Kidney (tissue), 14 donors: ENCODE measurements around the gene JMJD1C. TPM values are rescaled to one million over a fixed set of nuclear protein-coding genes. Genes with fewer than 3 reads are reported as not detected.

Experiments
- DNase-seq, 5 donors: peaks; one replicate each; pipeline ENCODE4 v3.0.0-alpha.2; 2013 to 2020
- FAIRE-seq: peaks from 2 replicates; lab custom pipeline; 2012; peaks lifted over from hg19 to GRCh38; lab: Jason Lieb, UNC
- H3K27ac ChIP-seq, 2 donors: one replicate each; pipeline ENCODE4 v1.7.0; 2013; ENCODE audit warnings: low read depth in 2 of 2, low read length in 2 of 2, inconsistent platforms in 1 of 2
- H3K27me3 ChIP-seq: one replicate; pipeline ENCODE4 v1.7.1; 2013; ENCODE audit warnings: low read length, inconsistent platforms; ENCODE audit not compliant: control insufficient read depth, insufficient read depth
- H3K36me3 ChIP-seq, 3 donors: one replicate each; pipeline versions ENCODE4 v1.7.0 to v1.7.1; 2013; ENCODE audit warnings: low read length in 3 of 3, control low read depth in 1 of 3, inconsistent platforms in 1 of 3; ENCODE audit not compliant: insufficient read depth in 3 of 3, control insufficient read depth in 2 of 3
- H3K4me1 ChIP-seq, 3 donors: one replicate each; pipeline versions ENCODE4 v1.7.0 to v1.7.1; 2013; ENCODE audit warnings: low read length in 3 of 3, inconsistent platforms in 1 of 3, low read depth in 1 of 3; ENCODE audit not compliant: control insufficient read depth in 2 of 3, insufficient read depth in 2 of 3
- H3K4me3 ChIP-seq, 3 donors: one replicate each; pipeline versions ENCODE4 v1.7.0 to v1.8.1; 2013; ENCODE audit warnings: low read length in 3 of 3, control low read depth in 1 of 3, inconsistent platforms in 1 of 3
- H3K9ac ChIP-seq, 3 donors: one replicate each; pipeline versions ENCODE4 v1.7.0 to v1.7.1; 2013; ENCODE audit warnings: low read length in 3 of 3, control low read depth in 1 of 3, inconsistent platforms in 1 of 3
- H3K9me3 ChIP-seq, 3 donors: one replicate each; pipeline versions ENCODE4 v1.7.0 to v1.7.1; 2013; ENCODE audit warnings: low read length in 3 of 3, control low read depth in 1 of 3, inconsistent platforms in 1 of 3; ENCODE audit not compliant: control insufficient read depth in 2 of 3, insufficient read depth in 1 of 3
- intact Hi-C: fragments of 100-400 bp; cut with DNase I; formaldehyde crosslinking; loops from one replicate; pipeline ENCODE4 v1.11.1; 2022
- polyA plus RNA-seq: library from polyadenylated mRNA; stranded (reverse); fragments of 350-450 nt; fragmentation: Illumina TruSeq; extraction: RNeasy Lipid Tissue Mini Kit (QIAGEN cat#74804); gene quantifications from one replicate; pipeline ENCODE4 v1.2.3, GENCODE V29; 2014; ENCODE audit warnings: low read depth, low replicate concordance; ENCODE audit not compliant: insufficient read depth
- total RNA-seq: library from RNA; stranded (reverse); fragmentation: NEBNext Ultra II Directional; extraction: Animal tissue kit (Norgen Biotek cat#: 25700); gene quantifications from one replicate; pipeline ENCODE4 v1.2.1, GENCODE V29; 2021
- TF ChIP-seq, protein P1 (sequence below): IDR thresholded peaks from 3 replicates; pipeline ENCODE4 v1.5.1; 2012; ENCODE audit warnings: mild to moderate bottlenecking, moderate library complexity, borderline replicate concordance; ENCODE audit not compliant: insufficient read depth; ENCODE audit errors: extremely low read depth
- donor health status: control.
- donor health status: control.
- donor health status: control.
- donor health status: control.
- donor health status: control.
- donor health status: DM: yes; HTN: yes; CAD: no.
- donor health status: Normal renal cell carcinoma (clear cell type).

JMJD1C gene
- total and polyA plus RNA-seq, 2 donors from 2014 or later, result 18.9 to 92.9 TPM

DNA sequence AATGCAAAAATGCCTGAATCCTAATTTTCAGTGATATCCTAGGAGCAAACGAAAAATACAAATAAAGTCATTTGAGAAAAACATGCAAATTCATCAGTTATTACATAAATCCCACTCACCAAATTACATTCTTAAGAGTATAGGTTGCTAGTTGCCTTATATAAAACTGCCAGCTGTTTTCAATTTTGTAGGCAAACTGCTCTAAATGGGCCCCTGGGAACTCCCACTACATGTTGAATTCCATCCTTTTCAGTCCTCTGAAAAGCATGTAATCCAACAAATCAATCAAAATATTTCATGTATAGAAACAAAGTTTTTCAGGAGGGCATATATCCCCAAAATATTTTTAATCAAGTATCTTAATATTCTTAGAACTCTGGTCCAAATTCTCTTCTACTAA is 2.1 kb upstream of the JMJD1C start:
- no peaks in the 10 kb centered on the region for H3K36me3 ChIP-seq
- no peaks in the 10 kb centered on the region for H3K9me3 ChIP-seq
- peaks cover 0 to 5% (median 4%) of the 10 kb centered on the region in 3 donors for H3K4me1 ChIP-seq
- no peak overlapping the region for H3K27ac ChIP-seq
- H3K4me3 ChIP-seq, result no peak overlapping the region
- DNase-seq (no peak), FAIRE-seq (no peak)
- H3K9ac ChIP-seq, result no peak overlapping the region
- no peaks in the 10 kb centered on the region for H3K27me3 ChIP-seq
- intact Hi-C loops, result no loop called here
- TF ChIP-seq, protein P1, sequence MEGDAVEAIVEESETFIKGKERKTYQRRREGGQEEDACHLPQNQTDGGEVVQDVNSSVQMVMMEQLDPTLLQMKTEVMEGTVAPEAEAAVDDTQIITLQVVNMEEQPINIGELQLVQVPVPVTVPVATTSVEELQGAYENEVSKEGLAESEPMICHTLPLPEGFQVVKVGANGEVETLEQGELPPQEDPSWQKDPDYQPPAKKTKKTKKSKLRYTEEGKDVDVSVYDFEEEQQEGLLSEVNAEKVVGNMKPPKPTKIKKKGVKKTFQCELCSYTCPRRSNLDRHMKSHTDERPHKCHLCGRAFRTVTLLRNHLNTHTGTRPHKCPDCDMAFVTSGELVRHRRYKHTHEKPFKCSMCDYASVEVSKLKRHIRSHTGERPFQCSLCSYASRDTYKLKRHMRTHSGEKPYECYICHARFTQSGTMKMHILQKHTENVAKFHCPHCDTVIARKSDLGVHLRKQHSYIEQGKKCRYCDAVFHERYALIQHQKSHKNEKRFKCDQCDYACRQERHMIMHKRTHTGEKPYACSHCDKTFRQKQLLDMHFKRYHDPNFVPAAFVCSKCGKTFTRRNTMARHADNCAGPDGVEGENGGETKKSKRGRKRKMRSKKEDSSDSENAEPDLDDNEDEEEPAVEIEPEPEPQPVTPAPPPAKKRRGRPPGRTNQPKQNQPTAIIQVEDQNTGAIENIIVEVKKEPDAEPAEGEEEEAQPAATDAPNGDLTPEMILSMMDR, result no peak

DNA sequence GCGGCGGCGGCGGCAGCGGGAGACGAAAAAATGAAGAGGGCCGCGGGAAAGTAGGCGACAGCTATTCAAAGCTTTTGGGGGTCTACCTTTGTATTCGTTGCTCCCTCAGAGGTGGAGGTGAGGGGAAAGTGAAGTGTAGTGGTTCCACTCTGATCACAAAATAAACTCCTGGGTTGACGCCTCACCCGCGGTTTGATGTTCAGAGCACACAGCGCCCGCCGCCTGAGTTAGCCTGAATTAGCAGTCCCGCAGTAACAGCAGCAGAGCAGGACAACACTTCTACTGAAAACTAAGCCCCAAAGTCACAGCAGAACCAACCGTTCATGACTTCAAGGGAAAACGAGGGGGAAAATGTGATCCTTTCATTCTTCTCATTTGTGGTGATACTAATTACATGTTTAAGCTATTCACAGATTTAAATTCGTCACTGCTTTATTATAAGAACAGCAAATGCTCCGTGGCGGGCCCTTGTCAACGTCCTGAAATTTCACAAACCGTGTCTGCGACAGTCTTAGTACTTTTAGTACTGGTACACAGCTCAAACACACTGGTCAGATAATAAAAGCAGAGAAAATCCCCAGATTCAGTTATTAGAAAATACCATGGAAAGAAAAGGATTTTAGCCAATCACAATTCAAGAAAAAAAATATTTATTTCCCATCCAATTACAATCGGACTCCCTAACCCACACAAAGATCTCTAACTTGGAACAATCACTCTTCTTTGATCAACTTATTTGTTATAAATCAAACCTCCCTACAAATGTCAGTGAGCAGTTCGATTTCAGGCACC is 563 bp upstream of the JMJD1C start:
- Histone ChIP-seq H3K36me3 (no peaks in the 10 kb centered on the region), H3K9me3 (no peaks in the 10 kb centered on the region), H3K4me1 (peaks cover 0 to 5% (median 4%) of the 10 kb centered on the region in 3 donors), H3K27me3 (no peaks in the 10 kb centered on the region), H3K4me3 (peak overlapping the region; percentile 48 to 90 (median 87)), H3K9ac (peak overlapping the region; percentile 50 to 88 (median 85)), H3K27ac (peak overlapping the region; percentile 93 to 98)
- DNase-seq (peak in 3 of 5 donors; percentile 75 to 85 (median 84)), FAIRE-seq (no peak)
- TF ChIP-seq, protein P1, result no peak
- intact Hi-C loops, result no loop called here

DNA sequence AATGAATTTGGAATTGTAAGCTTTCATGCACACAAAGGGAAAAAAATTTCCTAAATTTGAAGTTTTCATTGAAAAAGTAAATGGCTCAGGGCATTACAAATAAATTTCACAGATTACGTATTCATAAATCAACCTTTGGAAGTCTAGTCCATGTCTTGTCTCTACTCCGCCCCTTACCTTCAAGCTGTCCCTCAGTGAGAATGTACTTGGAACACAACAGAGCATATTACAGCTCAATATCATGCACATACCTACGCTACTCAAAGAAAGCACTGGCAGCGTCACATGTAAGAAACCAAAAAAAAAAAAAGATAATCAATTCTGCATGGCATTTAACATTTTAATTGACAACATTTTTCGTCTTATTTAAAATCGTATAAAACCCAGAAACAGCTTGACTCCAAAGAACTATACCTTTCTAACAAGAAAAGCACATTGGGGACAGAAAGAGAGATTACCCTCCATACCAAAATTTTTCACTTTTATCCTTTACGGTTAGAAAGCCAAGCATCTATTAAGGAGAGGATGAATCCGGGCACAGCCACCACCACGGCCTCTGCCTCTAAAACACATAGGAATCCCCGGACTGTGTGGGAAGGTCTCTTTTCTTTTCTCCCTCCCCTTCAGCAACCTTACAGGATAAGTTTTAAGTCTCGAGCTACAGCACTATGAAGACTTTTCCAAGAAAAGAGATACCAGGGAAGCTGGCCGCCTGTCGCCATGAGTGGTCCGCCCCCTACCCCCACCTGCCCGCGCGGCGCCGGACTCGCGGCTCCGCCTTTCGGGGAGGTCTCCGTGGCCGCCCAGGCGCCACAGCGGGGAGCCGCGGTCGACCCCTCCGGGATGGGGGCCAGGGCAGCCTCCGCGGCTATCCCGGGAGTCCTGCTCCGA is 1.1 kb downstream of the JMJD1C start:
- FAIRE-seq (no peak), DNase-seq (peak in 2 of 5 donors; percentile 11 to 64)
- intact Hi-C loops, result no loop called here
- H3K9me3 ChIP-seq, result no peaks in the 10 kb centered on the region
- TF ChIP-seq, protein P1, result no peak
- peak overlapping the region; percentile 43 to 88 (median 68) for H3K9ac ChIP-seq
- peaks cover 0 to 4% (median 0%) of the 10 kb centered on the region in 3 donors for H3K4me1 ChIP-seq
- H3K27me3 ChIP-seq, result no peaks in the 10 kb centered on the region
- peak overlapping the region; percentile 93 to 98 for H3K27ac ChIP-seq
- H3K4me3 ChIP-seq, result peak overlapping the region; percentile 79 to 87 (median 87)
- H3K36me3 ChIP-seq, result no peaks in the 10 kb centered on the region
